CD14-positive monocyte (primary cell): ENCODE results near the gene ANO2. TPM values are rescaled to one million over a fixed set of nuclear protein-coding genes. Genes with fewer than 3 reads are reported as not detected.

ENCODE experiments used
- DNase-seq, 3 donors: peaks; one replicate each; pipeline ENCODE4 v3.0.0-alpha.2; 2011 to 2022
- H2AFZ ChIP-seq: 2 replicates; pipeline ENCODE4 v1.6.0; 2012; ENCODE audit warnings: mild to moderate bottlenecking, low read depth, low read length, inconsistent platforms; ENCODE audit not compliant: insufficient read depth, poor library complexity, severe bottlenecking
- H3K27ac ChIP-seq, 2 donors: 1 replicate in 1 of 2; 2 replicates in 1 of 2; pipeline ENCODE4 v1.5.1; 2012 to 2013; ENCODE audit warnings: low read length in 2 of 2, control low read depth in 1 of 2, inconsistent platforms in 1 of 2, low read depth in 1 of 2, mild to moderate bottlenecking in 1 of 2
- H3K27me3 ChIP-seq, 2 donors: one replicate each; pipeline versions ENCODE4 v1.6.0 to v1.6.1; 2011 to 2013; ENCODE audit warnings: low read length in 2 of 2; ENCODE audit not compliant: control insufficient read depth in 2 of 2, insufficient read depth in 2 of 2
- H3K36me3 ChIP-seq, 2 donors: replicated peaks in 1 of 2; 1 replicate in 1 of 2; 2 replicates in 1 of 2; pipeline versions ENCODE4 v1.5.1 to v1.6.1; 2012 to 2013; ENCODE audit warnings: low read length in 2 of 2, control low read depth in 1 of 2, inconsistent platforms in 1 of 2, mild to moderate bottlenecking in 1 of 2; ENCODE audit not compliant: insufficient read depth in 2 of 2, control insufficient read depth in 1 of 2
- H3K4me1 ChIP-seq, 2 donors: 1 replicate in 1 of 2; 2 replicates in 1 of 2; pipeline versions ENCODE4 v1.5.1 to v1.6.1; 2012 to 2013; ENCODE audit warnings: low read length in 2 of 2, control low read depth in 1 of 2, inconsistent platforms in 1 of 2, mild to moderate bottlenecking in 1 of 2, moderate library complexity in 1 of 2; ENCODE audit not compliant: insufficient read depth in 2 of 2, control insufficient read depth in 1 of 2
- H3K4me2 ChIP-seq: replicated peaks from 2 replicates; pipeline ENCODE3; 2012; ENCODE audit warnings: low read length, moderate library complexity, mild to moderate bottlenecking; ENCODE audit not compliant: poor library complexity, severe bottlenecking; ENCODE audit errors: extremely low read depth
- H3K4me3 ChIP-seq, 3 experiments: fragments of 200-600 bp in 1 of 3; sonication (generic) in 1 of 3; replicated peaks in 1 of 3; 1 replicate in 2 of 3; 2 replicates in 1 of 3; pipeline ENCODE4 v1.5.1; 2011 to 2013; ENCODE audit warnings: low read length in 3 of 3, mild to moderate bottlenecking in 3 of 3, control low read depth in 2 of 3, low read depth in 2 of 3, inconsistent platforms in 1 of 3, moderate library complexity in 1 of 3
- H3K79me2 ChIP-seq: 2 replicates; pipeline ENCODE4 v1.6.0; 2012; ENCODE audit warnings: mild to moderate bottlenecking, control low read depth, inconsistent platforms, low read length, moderate library complexity; ENCODE audit not compliant: insufficient read depth
- H3K9ac ChIP-seq: 2 replicates; pipeline ENCODE4 v1.6.0; 2017; ENCODE audit warnings: low read length, mild to moderate bottlenecking; ENCODE audit not compliant: insufficient read depth, poor library complexity, severe bottlenecking
- H3K9me3 ChIP-seq, 2 donors: replicated peaks in 1 of 2; 1 replicate in 1 of 2; 2 replicates in 1 of 2; pipeline versions ENCODE4 v1.5.1 to v1.6.1; 2012 to 2013; ENCODE audit warnings: low read length in 2 of 2, control low read depth in 1 of 2; ENCODE audit not compliant: control insufficient read depth in 1 of 2, insufficient read depth in 1 of 2
- H4K20me1 ChIP-seq: 2 replicates; pipeline ENCODE4 v1.6.0; 2012; ENCODE audit warnings: mild to moderate bottlenecking, low read length, control low read depth, moderate library complexity; ENCODE audit not compliant: insufficient read depth
- H3K27ac Mint-ChIP-seq, 7 donors: one replicate each; pipeline ENCODE4 v1.8.0; 2020; ENCODE audit warnings: mild to moderate bottlenecking in 7 of 7, mixed read lengths in 7 of 7, moderate library complexity in 6 of 7, inconsistent platforms in 2 of 7
- H3K27me3 Mint-ChIP-seq, 3 donors: one replicate each; pipeline ENCODE4 v1.8.0; 2021 to 2022; ENCODE audit warnings: low read depth in 3 of 3, mild to moderate bottlenecking in 3 of 3, mixed read lengths in 3 of 3, moderate library complexity in 3 of 3, inconsistent platforms in 1 of 3
- H3K36me3 Mint-ChIP-seq, 2 donors: one replicate each; pipeline ENCODE4 v1.8.0; 2020; ENCODE audit warnings: mixed read lengths in 2 of 2, inconsistent platforms in 1 of 2, mild to moderate bottlenecking in 1 of 2
- H3K4me1 Mint-ChIP-seq: one replicate; pipeline ENCODE4 v1.8.0; 2020; ENCODE audit warnings: mild to moderate bottlenecking, mixed read lengths
- H3K4me3 Mint-ChIP-seq, 2 donors: one replicate each; pipeline ENCODE4 v1.8.0; 2020; ENCODE audit warnings: mild to moderate bottlenecking in 2 of 2, mixed read lengths in 2 of 2, moderate library complexity in 1 of 2
- H3K9me3 Mint-ChIP-seq, 7 donors: one replicate each; pipeline ENCODE4 v1.8.0; 2020 to 2022; ENCODE audit warnings: mixed read lengths in 7 of 7, mild to moderate bottlenecking in 6 of 7, moderate library complexity in 6 of 7, inconsistent platforms in 2 of 7
- CTCF ChIP-seq: fragments of 200-600 bp; IDR thresholded peaks from one replicate; pipeline ENCODE4 v1.8.0; 2022; ENCODE audit warnings: antibody characterized with exemption, mild to moderate bottlenecking
- WGBS: methylation state at CpG from one replicate; pipeline ENCODE4 v1.1.5; 2013; ENCODE audit warnings: missing lambda C conversion rate; ENCODE audit not compliant: insufficient coverage; 5-methylcytosine and 5-hydroxymethylcytosine counted together
- intact Hi-C, 2 donors: fragments of 100-400 bp; cut with micrococcal nuclease; formaldehyde crosslinking; loops; one replicate each; pipeline versions ENCODE4 v1.15.0 to v1.15.1; 2023
- polyA plus RNA-seq, 3 donors: library from polyadenylated mRNA; depleted of rRNA in 1 of 3; unstranded in 2 of 3; stranded (reverse) in 1 of 3; fragments of 300-500 nt in 2 of 3; fragments of >200 nt in 1 of 3; fragmentation: Illumina TruSeq in 2 of 3; gene quantifications; 1 replicate in 2 of 3; 2 replicates in 1 of 3; pipeline ENCODE4 v1.2.3, GENCODE V29; 2012 to 2021

Gene ANO2
- polyA plus RNA-seq, 3 donors = not detected

GRCh38 chr12:5516371-5517241 is 428.5 kb downstream of the ANO2 start:
- DNase-seq = no peak
- Mint-ChIP-seq H3K27me3 (peaks cover 3 to 6% (median 5%) of the 10 kb centered on the region in 3 donors), H3K9me3 (no peaks in the 10 kb centered on the region), H3K4me3 (no peak overlapping the region), H3K27ac (no peak overlapping the region), H3K36me3 (no peaks in the 10 kb centered on the region), H3K4me1 (no peaks in the 10 kb centered on the region)
- H3K27ac ChIP-seq = no peak overlapping the region
- intact Hi-C loops = no loop called here
- no peaks in the 10 kb centered on the region for H3K4me1 ChIP-seq
- no peaks in the 10 kb centered on the region for H3K79me2 ChIP-seq
- no peak overlapping the region for H3K9ac ChIP-seq
- WGBS = 94% methylated on average over 2 of the region's 8 CpGs
- TF ChIP-seq CTCF = no peak
- H3K9me3 ChIP-seq = no peaks in the 10 kb centered on the region
- no peaks in the 10 kb centered on the region for H3K36me3 ChIP-seq
- H2AFZ ChIP-seq = no peak overlapping the region
- H3K4me3 ChIP-seq = no peak overlapping the region
- no peaks in the 10 kb centered on the region for H4K20me1 ChIP-seq
- no peaks in the 10 kb centered on the region for H3K27me3 ChIP-seq
- H3K4me2 ChIP-seq = no peak overlapping the region

DNA sequence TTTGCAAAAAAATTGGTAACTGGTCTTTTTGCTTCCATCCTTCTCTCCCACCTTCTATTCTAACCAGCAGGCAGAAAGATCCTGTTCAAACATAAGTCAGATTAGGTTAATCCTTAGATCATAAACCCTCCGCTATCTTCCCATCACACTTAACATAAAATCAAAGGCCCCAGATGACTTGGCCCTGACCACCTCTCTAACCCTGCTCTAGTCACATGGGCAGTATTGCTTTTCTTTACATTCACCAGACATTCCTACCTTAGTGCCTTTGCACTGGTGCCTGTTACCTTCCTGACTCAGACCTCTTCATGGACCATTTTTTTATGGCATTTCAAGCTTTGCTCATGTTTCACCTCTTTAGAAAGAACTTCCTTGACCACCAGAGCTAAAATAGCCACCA is 429.6 kb downstream of the ANO2 start:
- Histone ChIP-seq H3K9me3 (no peaks in the 10 kb centered on the region), H3K79me2 (no peaks in the 10 kb centered on the region), H3K4me1 (no peaks in the 10 kb centered on the region), H3K27me3 (no peaks in the 10 kb centered on the region), H4K20me1 (no peaks in the 10 kb centered on the region), H3K9ac (no peak overlapping the region), H2AFZ (no peak overlapping the region), H3K36me3 (no peaks in the 10 kb centered on the region), H3K4me2 (no peak overlapping the region), H3K27ac (no peak overlapping the region), H3K4me3 (no peak overlapping the region)
- Mint-ChIP-seq H3K27ac (no peak overlapping the region), H3K27me3 (peaks cover 5 to 8% (median 6%) of the 10 kb centered on the region in 3 donors), H3K36me3 (no peaks in the 10 kb centered on the region), H3K9me3 (no peaks in the 10 kb centered on the region), H3K4me1 (no peaks in the 10 kb centered on the region), H3K4me3 (no peak overlapping the region)
- intact Hi-C loops = no loop called here
- DNase-seq = no peak
- WGBS = no CpG with 5 or more reads among the region's 1 CpG
- no peak for TF ChIP-seq CTCF
